HG02981 (cell line): ENCODE measurements around the gene MED13L.

ENCODE experiments used
- ATAC-seq: cut with Tn5 transposase; IDR thresholded peaks from one replicate; pipeline ENCODE4 v1.9.1; 2021; ENCODE audit warnings: mild to moderate bottlenecking, moderate library complexity; ENCODE audit not compliant: unreplicated experiment

MED13L gene

DNA sequence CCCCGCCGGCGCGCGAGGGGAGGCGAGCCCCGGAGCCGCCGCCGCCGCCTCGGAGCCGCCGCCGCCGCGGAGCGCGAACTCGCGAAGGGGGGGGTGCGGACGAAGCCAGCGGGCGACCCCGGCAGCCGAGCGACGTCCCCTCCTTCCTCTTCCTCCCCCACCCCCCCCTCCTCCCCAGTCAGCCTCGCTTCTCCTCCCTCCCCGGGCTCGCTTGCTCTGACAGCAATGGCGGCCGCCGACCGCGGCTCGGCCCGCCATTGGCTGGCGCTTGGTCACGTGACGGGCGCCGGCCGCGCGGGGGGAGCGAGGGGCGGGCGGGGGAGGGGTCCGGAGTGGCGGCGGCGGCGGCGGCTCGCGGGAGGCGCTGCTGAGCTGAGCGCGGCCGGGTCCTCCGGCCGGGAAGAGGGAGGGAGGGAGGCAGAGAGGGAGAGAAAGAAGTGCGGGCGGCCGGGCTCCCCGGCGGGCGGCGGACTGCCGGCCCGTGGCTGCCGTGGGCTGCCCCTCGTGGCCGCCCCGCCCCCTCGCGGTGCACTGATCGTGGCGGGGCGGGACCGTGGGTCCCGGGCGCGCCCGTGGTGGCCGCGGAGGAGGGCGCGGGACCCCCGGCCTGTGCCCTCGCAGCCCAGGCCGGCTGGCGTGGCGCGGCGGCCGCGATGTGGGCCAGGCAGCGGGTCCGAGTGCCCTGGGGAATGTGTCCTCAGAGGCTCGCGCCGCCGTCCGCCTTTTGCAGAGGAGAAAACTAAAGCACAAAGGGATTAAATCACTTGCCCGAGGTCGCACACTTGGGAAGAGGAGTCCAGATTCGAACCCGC lies at the start of gene MED13L:
MED13L (minus strand) TSS at position 227 of the 812 bp plus-strand sequence. CDS start 562 bp downstream, outside the sequence.
- peak; percentile 86 for ATAC-seq

DNA sequence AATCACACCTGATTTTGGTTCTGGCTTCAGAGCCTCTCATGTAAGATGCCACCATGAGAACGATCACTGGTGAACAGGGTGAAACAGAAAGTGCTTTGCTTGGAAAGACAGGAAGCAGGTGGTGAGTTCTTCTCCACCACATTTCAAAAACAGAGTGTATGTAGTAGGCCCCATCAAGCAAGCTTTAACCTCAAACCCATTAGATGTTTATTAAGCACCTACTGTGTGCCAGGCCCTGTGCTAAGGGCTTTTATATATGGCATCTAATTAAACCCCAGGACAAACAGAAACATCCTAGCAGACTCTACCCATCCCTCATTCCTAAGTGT lies 47.8 kb upstream of the MED13L start:
- ATAC-seq, result peak; percentile 93

GRCh38 chr12:116324654-116325335 lies 47.3 kb upstream of the MED13L start:
- no peak for ATAC-seq

- ATAC-seq, result no peak
These were observed 46.2 kb upstream of the MED13L start for GRCh38 chr12:116323406-116324386.

DNA sequence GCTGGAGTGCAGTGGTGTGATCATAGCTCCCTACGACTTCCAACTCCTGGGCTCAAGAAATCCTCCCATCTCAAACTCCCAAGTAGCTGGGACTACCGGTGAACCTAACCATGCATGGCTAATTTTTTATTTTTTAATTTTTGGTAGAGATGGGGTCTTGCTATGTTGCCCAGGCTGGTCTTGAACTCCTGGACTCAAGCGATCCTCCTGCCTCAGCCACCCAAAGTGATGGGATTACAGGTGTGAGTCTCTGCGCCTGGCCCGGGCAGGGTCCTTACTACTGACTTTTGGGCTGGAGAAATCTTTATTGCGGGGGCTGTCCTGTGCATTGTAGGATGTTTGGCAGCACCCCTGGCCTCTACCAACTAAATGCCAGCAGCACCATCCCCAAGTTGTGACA lies 44.4 kb upstream of the MED13L start:
- no peak for ATAC-seq

- ATAC-seq, result no peak
These were observed 43.3 kb upstream of the MED13L start for GRCh38 chr12:116320791-116321217.

GRCh38 chr12:116319898-116320621 lies 42.6 kb upstream of the MED13L start:
- no peak for ATAC-seq

DNA sequence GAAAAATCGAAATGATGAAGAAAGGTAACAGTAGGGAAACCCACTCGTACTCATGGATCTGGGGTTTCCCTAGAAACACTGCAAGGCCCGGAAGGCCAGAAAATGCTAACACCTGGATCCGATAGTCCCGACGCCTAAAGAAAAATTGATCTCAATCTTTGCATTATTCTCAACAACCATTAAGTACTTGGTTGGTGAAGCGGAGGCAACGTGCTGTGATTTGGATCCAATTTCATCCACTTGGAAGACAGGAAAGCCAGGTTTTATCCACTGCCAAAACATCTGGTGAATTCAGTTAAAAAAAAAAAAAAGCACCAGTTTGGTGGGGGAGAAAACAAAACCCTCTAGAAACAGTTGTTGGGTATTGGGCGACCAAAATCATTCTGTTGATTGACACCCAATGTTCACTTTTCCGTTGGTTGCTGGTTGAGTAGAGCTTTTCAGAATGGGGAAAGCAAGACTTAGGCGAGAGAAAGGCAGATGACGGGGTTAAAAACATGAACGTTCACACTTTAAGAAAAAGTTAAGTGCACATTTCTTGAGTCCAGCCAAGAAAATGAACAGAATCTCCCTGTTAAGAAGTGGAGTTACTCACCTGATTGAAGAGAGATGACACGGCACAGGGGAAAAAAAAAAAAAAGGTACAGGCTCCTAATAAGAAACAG lies 41.9 kb upstream of the MED13L start:
- ATAC-seq, result no peak

GRCh38 chr12:116318576-116319232 lies 41.2 kb upstream of the MED13L start:
- no peak for ATAC-seq

GRCh38 chr12:116317986-116318575 lies 40.6 kb upstream of the MED13L start:
- no peak for ATAC-seq

DNA sequence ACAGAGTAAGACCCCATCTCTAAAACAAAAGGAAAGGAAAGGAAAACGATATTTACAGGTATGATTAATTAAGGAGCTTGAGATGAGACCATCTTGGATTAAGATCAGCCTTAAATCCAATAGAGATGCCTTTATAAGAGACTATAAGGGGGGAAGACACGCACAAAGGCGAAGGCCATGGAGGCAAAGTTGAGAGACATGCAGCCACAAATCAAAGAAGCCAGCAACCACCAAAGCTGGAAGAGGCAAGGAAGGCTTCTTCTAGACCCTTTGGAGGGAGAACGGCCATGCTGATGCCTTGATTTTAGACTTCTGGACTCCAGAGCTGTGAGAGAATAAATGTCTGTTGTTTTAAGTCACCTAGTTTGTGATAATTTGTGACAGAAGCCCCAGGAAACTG lies 39.6 kb upstream of the MED13L start:
- no peak for ATAC-seq

DNA sequence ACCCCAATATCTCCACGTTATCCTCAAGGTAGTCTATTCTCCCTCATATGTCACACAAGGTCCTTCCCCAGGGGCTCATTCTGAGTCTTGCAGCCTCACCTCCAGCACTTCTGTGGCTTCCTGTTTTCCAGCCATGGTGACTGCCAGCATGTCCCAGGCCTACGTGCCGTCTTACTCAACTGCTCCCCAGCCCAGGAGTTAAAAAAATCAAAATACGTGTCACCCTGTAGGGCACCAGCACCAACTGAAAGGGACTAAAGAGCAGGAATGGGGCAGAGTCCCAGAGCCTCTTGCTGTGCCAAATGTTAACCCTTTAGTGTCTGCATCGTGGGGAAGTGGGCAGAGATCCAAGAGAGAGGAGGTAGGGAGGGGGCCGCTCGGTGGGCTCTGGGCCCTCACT lies 37.0 kb upstream of the MED13L start:
- no peak for ATAC-seq

GRCh38 chr12:116313194-116313927 lies 35.9 kb upstream of the MED13L start:
- ATAC-seq, result no peak

GRCh38 chr12:116310082-116310481 lies 32.6 kb upstream of the MED13L start:
- no peak for ATAC-seq

- no peak for ATAC-seq
These were observed 31.9 kb upstream of the MED13L start for GRCh38 chr12:116309343-116309742.

GRCh38 chr12:116308647-116309046 lies 31.2 kb upstream of the MED13L start:
- no peak for ATAC-seq

DNA sequence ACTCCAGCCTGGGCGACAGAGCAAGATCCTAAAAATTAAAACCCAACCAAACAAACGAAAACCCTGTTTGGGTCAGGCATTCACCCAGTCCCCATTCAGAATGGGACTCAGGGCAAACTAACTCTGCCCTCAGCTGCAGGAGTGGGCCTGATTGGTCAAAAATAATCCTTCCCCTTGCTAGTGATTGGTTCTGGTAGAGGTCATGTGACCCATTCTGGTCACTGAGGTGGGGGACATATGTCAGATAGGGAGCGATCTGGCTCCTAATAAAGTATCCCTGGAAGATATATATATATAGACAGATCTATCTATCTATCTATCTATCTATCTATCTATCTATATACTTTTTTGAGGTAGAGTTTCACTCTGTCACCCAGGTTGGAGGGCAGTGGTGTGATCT lies 29.5 kb upstream of the MED13L start:
- no peak for ATAC-seq

GRCh38 chr12:116306506-116306905 lies 29.0 kb upstream of the MED13L start:
- no peak for ATAC-seq
